ENCODE results near the gene KRT39.

KRT39 gene

GRCh38 chr17:41009936-41010335 is 43.2 kb upstream of the KRT39 start:
- TF ChIP-seq CTCF (IDR thresholded peaks at IDR 0.05; ENCODE audit: insufficient read depth, low read length, missing control alignments) = no peak
- CTCF ChIA-PET = interaction anchor here (0.8 kb wide), 1 partner anchor 11 kb away, joined by 3 read pairs; no protein-coding TSS in a partner anchor

GRCh38 chr17:41009301-41009760 is 42.6 kb upstream of the KRT39 start:
- CTCF ChIA-PET = interaction anchor here (0.8 kb wide), 1 partner anchor 11 kb away, joined by 3 read pairs; no protein-coding TSS in a partner anchor
- POLR2A ChIA-PET = no interaction called here
- no peak for DNase-seq (ENCODE audit: low read depth, low spot score)
- no peak overlapping the region for H3K4me3 ChIP-seq (ENCODE audit: low read depth, low read length)
- no peak for TF ChIP-seq CTCF (IDR thresholded peaks at IDR 0.05; ENCODE audit: insufficient read depth, low read length, missing control alignments)

More at GRCh38 chr17:41009936-41010335, 43.2 kb upstream of the KRT39 start:
- DNase-seq (ENCODE audit: low read depth, low spot score) = no peak
- POLR2A ChIA-PET = no interaction called here
- H3K4me3 ChIP-seq (ENCODE audit: low read depth, low read length) = no peak overlapping the region

- POLR2A ChIA-PET = no interaction called here
- CTCF ChIA-PET = interaction anchor here (1.2 kb wide), 1 partner anchor 9 kb away, joined by 5 read pairs; no protein-coding TSS in a partner anchor
- no peak within 1 kb of the TSS for H3K4me3 ChIP-seq (ENCODE audit: low read depth, low read length)
- no peak for TF ChIP-seq CTCF (IDR thresholded peaks at IDR 0.05; ENCODE audit: insufficient read depth, low read length, missing control alignments)
- DNase-seq (ENCODE audit: low read depth, low spot score) = no peak
These were observed 42.1 kb upstream of the KRT39 start, which contains the start of gene KRTAP3-1 for GRCh38 chr17:41008811-41009210. TSS of gene KRTAP3-1 (minus strand) at chr17:41009128. CDS start at chr17:41009074, 54 bp downstream.

- DNase-seq (ENCODE audit: low read depth, low spot score) = no peak
- no peak for TF ChIP-seq CTCF (IDR thresholded peaks at IDR 0.05; ENCODE audit: insufficient read depth, low read length, missing control alignments)
- POLR2A ChIA-PET = no interaction called here
- CTCF ChIA-PET = interaction anchor here (1.1 kb wide), 1 partner anchor 9 kb away, joined by 5 read pairs; no protein-coding TSS in a partner anchor
- no peak overlapping the region for H3K4me3 ChIP-seq (ENCODE audit: low read depth, low read length)
These were observed 37.6 kb upstream of the KRT39 start for GRCh38 chr17:41004397-41004796.

GRCh38 chr17:41003926-41004325 is 37.2 kb upstream of the KRT39 start:
- CTCF ChIA-PET = interaction anchor here (1.1 kb wide), 1 partner anchor 9 kb away, joined by 5 read pairs; no protein-coding TSS in a partner anchor
- no peak overlapping the region for H3K4me3 ChIP-seq (ENCODE audit: low read depth, low read length)
- POLR2A ChIA-PET = no interaction called here
- no peak for TF ChIP-seq CTCF (IDR thresholded peaks at IDR 0.05; ENCODE audit: insufficient read depth, low read length, missing control alignments)
- no peak for DNase-seq (ENCODE audit: low read depth, low spot score)

- POLR2A ChIA-PET = no interaction called here
- TF ChIP-seq CTCF (IDR thresholded peaks at IDR 0.05; ENCODE audit: insufficient read depth, low read length, missing control alignments) = no peak
- DNase-seq (ENCODE audit: low read depth, low spot score) = no peak
- CTCF ChIA-PET = no interaction called here
- no peak overlapping the region for H3K4me3 ChIP-seq (ENCODE audit: low read depth, low read length)
These were observed 36.1 kb upstream of the KRT39 start for GRCh38 chr17:41002814-41003213.
